IPS DF 4.7 (cell line): ENCODE results near the gene RSAD2.
"Not testable (repeated sequence)": the region's sequence is repeated elsewhere in the genome, so short reads cannot be mapped to it uniquely, and the experiment has no call there.

Experiments used
- DNase-seq: peaks from one replicate; pipeline ENCODE4 v3.0.0-alpha.2; 2013; ENCODE audit warnings: low spot score; ENCODE audit errors: extremely low read depth

RSAD2 gene

GRCh38 chr2:6877402-6878304 lies at the start of gene RSAD2:
RSAD2 (plus strand) TSS chr2:6877777; CDS start chr2:6877801, 24 bp downstream.
- no peak for DNase-seq

GRCh38 chr2:6828299-6828584 lies 49.3 kb upstream of the RSAD2 start:
- no peak for DNase-seq

DNA sequence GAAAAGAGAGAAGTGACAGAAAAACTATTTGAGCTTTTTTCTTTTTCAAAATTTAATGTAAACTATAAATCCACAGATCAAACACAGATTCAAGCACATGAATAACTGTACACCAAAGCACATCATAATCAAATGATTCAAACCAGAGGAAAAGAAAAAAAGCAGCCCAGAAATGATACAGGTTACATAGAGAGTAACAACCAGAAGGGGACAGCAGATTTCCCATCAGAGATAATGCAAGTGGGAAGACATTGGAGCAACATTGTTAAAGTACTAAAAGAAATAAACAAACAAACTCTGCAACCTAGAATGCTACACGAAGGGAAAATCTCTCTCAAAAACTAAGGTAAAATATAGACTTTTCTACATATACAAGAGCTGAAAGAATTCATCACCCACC lies 46.3 kb upstream of the RSAD2 start:
- no peak for DNase-seq

- no peak for DNase-seq
These were observed 44.8 kb upstream of the RSAD2 start for GRCh38 chr2:6832596-6833299.

- DNase-seq: no peak
These were observed 44.3 kb upstream of the RSAD2 start for GRCh38 chr2:6833300-6833604.

GRCh38 chr2:6834163-6834562 lies 43.4 kb upstream of the RSAD2 start:
- no peak for DNase-seq

- no peak for DNase-seq
These were observed 42.1 kb upstream of the RSAD2 start for GRCh38 chr2:6835467-6835866.

GRCh38 chr2:6838673-6839319 lies 38.8 kb upstream of the RSAD2 start:
- DNase-seq: no peak

GRCh38 chr2:6841537-6842287 lies 35.9 kb upstream of the RSAD2 start:
- no peak for DNase-seq

DNA sequence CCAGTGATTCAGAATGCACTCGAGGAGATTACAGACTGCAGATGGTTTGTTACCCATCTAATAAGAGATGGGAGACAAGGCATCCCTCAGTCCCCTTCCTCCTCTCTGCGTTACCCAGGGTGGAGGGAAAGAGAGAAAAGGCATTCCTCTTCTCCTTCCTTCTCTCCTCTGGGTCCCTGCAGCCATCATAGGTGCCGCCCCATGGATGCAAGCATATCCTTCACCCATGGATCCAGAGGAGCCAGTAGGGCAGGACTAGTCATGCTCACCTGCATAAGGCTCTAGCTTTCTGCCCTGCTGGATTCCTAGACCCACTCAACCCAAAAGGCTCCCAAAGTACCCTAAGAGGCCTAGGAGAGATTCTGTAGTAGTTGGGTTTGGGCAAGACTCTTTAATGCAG lies 32.3 kb upstream of the RSAD2 start:
- no peak for DNase-seq

DNA sequence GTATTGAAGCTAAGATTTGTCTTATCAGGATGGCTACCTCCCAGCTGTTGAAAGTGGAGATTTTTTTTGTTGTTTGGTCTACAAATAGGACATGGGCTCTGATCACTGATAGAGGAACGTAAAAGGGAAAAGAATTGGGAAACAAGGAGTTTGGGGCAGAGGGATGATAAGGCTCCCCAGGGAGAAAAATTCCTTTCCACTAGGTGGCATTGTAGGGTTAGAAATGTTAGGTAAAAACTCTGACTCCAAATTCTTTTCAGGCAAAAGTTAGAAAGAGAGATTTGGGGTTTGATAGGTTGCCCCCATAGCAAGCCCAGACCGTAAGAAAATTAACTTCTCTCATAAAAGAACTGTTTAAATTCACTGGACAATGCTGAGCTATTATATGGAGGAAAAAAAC lies 31.7 kb upstream of the RSAD2 start:
- DNase-seq: no peak

GRCh38 chr2:6846540-6846939 lies 31.0 kb upstream of the RSAD2 start:
- DNase-seq: no peak

GRCh38 chr2:6846967-6847681 lies 30.5 kb upstream of the RSAD2 start:
- DNase-seq: no peak

DNA sequence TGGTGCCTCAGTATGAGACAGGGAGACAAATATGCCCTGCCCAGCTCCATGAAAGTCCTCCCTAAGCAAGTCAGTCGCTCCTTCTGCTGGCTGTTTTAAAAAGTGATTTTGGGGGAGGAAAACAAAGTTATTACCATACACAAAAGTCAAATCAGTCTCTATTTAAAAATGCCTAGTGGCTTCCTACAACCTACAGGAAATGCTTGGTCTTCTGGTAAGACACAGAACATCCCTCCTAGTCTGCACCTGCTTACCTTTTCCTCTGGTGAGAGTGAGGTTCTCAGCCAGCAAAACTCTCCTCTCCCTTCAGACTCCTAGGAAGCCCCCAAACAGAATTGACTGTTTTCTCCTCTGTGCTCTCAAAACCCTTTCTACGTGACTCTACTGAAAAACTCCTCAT lies 25.4 kb upstream of the RSAD2 start:
- DNase-seq: no peak

- no peak for DNase-seq
These were observed 23.2 kb upstream of the RSAD2 start for GRCh38 chr2:6854416-6854815.

DNA sequence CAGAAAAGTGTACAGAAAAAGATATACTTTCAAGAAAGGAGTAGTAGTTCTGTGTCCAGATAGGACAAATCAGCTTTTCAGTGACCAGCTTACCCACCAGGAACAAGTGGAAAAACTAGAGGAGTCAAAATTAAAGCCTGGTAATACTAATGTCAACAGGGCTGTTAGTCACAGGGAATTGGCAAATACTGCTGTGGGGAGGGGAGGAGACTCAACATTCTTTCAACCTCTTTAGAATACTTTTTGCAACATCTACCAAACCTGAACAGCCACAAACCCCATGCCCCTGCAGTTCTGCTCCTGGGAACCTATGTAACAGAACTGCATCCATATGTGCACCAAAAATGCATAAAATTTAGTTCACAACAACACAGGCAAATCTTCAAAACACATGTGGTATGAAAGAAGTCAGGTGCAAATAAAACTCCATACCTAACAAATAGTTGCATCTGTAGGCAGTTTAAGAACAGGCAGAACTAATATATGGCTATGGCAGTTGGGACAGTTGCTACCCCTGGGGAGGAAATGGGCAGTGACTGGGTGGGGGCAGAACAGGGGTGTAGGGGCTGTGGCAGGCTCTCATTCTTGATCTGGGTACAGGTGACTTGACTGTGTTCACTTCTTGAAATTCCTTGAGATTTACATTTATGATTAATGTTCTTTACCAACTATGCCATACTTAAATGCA lies 21.6 kb upstream of the RSAD2 start:
- DNase-seq: no peak

- DNase-seq: no peak
These were observed 21.0 kb upstream of the RSAD2 start for GRCh38 chr2:6856548-6856920.

DNA sequence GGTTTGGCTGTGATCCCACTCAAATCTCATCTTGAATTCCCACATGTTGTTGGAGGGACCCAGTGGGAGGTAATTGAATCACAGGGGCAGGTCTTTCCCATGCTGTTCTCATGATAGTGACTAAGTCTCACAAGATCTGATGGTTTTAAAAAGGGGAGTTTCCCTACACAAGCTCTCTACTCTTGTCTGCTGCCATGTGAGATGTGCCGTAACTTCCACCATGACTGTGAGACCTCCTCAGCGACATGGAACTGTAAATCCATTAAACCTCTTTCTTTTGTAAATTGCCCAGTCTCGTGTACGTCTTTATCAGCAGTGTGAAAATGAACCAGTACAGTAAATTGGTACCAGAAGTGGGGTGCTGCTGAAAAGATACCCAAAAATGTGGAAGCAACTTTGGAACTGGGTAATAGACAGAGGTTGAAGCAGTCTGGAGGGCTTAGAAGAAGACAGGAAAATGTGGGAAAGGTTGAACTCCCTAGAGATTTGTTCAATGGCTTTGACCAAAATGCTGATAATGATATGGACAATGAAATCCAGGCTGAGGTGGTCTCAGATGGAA lies 19.0 kb upstream of the RSAD2 start:
- DNase-seq: not testable (repeated sequence)

- DNase-seq: no peak
These were observed 17.3 kb upstream of the RSAD2 start for GRCh38 chr2:6860296-6860695.

GRCh38 chr2:6863792-6864191 lies 13.8 kb upstream of the RSAD2 start:
- no peak for DNase-seq
